ENCODE measurements around the gene PROX1. TPM values are rescaled to one million over a fixed set of nuclear protein-coding genes. Genes with fewer than 3 reads are reported as not detected.
"Not testable (repeated sequence)": the region's sequence is repeated elsewhere in the genome, so short reads cannot be mapped to it uniquely, and the experiment has no call there.

The PROX1 gene
- total and polyA plus RNA-seq, 11 donors, result 6.9 to 145 (median 64.4) TPM

DNA sequence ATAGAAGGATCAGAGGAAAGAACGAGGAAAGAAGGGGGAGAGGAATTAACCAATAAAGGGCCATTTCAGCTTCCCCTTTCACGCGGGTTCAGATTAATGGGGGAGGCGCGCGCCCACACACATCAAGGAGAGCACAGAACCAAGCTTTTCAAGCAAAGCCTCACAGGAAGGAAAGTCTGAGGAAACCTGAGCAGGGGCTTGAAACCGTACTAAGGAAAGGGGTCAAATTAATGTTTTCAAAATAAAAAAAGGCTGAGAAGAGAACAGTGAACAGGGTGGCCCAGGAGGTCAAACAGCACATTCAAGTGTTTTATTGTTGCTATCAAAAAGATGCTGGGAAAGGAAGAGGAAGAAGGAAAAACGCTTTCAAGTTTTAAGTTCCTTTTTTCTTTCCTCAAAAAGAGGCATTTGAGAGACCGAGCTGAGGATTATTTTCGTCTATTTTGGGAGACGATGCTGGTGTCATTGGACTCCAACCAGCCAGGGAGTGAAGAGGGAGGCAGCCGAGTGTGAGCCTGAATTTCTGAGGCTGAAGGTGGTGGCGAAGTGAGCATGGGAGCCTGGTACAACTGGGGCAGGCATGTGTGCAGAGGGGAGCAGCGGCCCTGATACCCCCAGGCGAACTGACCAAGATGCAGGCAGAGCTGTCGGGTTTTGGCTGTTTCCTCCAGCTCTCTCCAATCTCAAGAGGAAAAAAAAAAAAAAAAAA lies 88.4 kb downstream of the PROX1 start:
- H3K9me3 ChIP-seq, result no peaks in the 10 kb centered on the region
- H3K27ac ChIP-seq, result no peak overlapping the region
- no peaks in the 10 kb centered on the region for H3K4me1 ChIP-seq
- TF ChIP-seq POLR2A (IDR thresholded peaks at IDR 0.05), result no peak
- TF ChIP-seq, protein P1, sequence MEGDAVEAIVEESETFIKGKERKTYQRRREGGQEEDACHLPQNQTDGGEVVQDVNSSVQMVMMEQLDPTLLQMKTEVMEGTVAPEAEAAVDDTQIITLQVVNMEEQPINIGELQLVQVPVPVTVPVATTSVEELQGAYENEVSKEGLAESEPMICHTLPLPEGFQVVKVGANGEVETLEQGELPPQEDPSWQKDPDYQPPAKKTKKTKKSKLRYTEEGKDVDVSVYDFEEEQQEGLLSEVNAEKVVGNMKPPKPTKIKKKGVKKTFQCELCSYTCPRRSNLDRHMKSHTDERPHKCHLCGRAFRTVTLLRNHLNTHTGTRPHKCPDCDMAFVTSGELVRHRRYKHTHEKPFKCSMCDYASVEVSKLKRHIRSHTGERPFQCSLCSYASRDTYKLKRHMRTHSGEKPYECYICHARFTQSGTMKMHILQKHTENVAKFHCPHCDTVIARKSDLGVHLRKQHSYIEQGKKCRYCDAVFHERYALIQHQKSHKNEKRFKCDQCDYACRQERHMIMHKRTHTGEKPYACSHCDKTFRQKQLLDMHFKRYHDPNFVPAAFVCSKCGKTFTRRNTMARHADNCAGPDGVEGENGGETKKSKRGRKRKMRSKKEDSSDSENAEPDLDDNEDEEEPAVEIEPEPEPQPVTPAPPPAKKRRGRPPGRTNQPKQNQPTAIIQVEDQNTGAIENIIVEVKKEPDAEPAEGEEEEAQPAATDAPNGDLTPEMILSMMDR (IDR thresholded peaks at IDR 0.05), result no peak
- 61 to 72% (median 64%) methylated on average over 16 of the region's 16 CpGs for WGBS, 4 donors
- ATAC-seq, result no peak
- intact Hi-C loops (cut with DNase I), result no loop called here
- H3K4me3 ChIP-seq, result no peak overlapping the region
- no peaks in the 10 kb centered on the region for H3K27me3 ChIP-seq
- DNase-seq, result no peak
- H3K36me3 ChIP-seq, result no peaks in the 10 kb centered on the region

DNA sequence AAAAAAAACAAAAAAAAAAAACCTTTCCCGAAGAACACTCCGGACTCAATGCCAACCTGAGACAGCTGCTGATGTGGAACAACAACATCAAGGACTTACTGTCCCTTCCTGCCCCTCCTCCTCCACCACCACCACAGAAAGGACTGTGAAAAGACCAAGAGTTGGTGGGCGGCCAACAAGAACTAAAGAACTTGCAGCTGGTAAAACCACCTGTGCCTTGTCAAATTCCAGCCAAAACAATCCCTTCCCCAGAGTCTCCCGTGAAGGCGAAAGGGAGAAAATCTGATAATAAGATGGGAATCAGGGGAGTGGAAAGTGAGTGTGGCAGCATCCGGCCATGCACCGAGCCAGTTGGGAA lies 88.9 kb downstream of the PROX1 start:
- DNase-seq, result no peak
- H3K4me3 ChIP-seq, result no peak overlapping the region
- H3K4me1 ChIP-seq, result no peaks in the 10 kb centered on the region
- H3K36me3 ChIP-seq, result no peaks in the 10 kb centered on the region
- intact Hi-C loops (cut with DNase I), result no loop called here
- no peak for ATAC-seq
- TF ChIP-seq, protein P1 (IDR thresholded peaks at IDR 0.05), result no peak
- no peaks in the 10 kb centered on the region for H3K27me3 ChIP-seq
- WGBS, 4 donors, result 64 to 73% (median 70%) methylated on average over 7 of the region's 7 CpGs
- H3K27ac ChIP-seq, result no peak overlapping the region
- no peaks in the 10 kb centered on the region for H3K9me3 ChIP-seq

DNA sequence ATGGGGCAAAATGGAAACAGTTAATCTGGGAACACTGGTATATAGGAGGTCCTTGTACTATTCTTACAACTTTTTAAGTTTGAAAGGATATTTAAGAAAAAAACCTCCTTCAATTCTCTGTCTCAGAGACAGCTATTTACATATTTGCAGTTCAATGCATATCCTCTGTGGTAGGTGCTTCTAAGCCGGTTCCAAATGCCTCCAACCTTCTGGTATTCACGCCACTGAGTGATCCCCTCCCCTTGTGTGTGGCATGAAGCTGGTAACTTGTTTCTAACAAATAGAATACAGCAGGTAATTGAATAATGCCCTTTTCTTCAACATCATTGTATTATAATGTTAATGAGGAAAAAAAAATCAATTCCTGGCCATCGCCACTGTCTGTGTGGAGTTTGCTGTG lies 91.2 kb downstream of the PROX1 start:
- Histone ChIP-seq H3K4me1 (no peaks in the 10 kb centered on the region), H3K27ac (no peak overlapping the region), H3K9me3 (no peaks in the 10 kb centered on the region), H3K36me3 (no peaks in the 10 kb centered on the region), H3K27me3 (peaks cover 0 to 4% (median 0%) of the 10 kb centered on the region in 9 donors), H3K4me3 (no peak overlapping the region)
- intact Hi-C loops (cut with DNase I), result no loop called here
- WGBS, 4 donors, result 78 to 82% (median 79%) methylated on average over 3 of the region's 3 CpGs
- no peak for DNase-seq
- TF ChIP-seq POLR2A (IDR thresholded peaks at IDR 0.05), result no peak
- no peak for ATAC-seq

DNA sequence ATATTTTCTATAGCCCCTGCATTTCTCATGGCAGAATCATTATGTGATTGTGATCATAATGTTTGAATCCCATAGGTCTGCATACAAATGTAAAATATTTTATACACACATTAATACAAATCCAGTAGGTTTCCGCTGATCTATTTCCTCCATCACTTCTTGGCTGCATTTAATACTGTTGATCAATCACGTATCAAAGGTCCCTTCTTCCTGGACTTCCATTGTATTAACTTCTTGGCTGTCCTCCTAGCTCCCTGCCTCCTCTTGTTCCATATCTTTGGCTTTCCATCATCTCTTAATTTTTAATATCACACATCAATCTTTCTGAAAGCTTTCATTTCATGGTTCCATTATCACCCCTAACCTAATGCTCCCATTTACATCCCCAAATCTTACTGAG lies 97.6 kb downstream of the PROX1 start:
- no peak overlapping the region for H3K4me3 ChIP-seq
- H3K9me3 ChIP-seq, result peaks cover 0 to 5% (median 0%) of the 10 kb centered on the region in 12 donors
- TF ChIP-seq POLR2A (IDR thresholded peaks at IDR 0.05), result no peak
- TF ChIP-seq, protein P1 (IDR thresholded peaks at IDR 0.05), result no peak
- 79 to 86% (median 84%) methylated on average over 2 of the region's 2 CpGs for WGBS, 4 donors
- intact Hi-C loops (cut with DNase I), result no loop called here
- DNase-seq, result no peak
- H3K4me1 ChIP-seq, result no peaks in the 10 kb centered on the region
- no peaks in the 10 kb centered on the region for H3K36me3 ChIP-seq
- ATAC-seq, result no peak
- no peak overlapping the region for H3K27ac ChIP-seq
- peaks cover 0 to 4% (median 0%) of the 10 kb centered on the region in 9 donors for H3K27me3 ChIP-seq

DNA sequence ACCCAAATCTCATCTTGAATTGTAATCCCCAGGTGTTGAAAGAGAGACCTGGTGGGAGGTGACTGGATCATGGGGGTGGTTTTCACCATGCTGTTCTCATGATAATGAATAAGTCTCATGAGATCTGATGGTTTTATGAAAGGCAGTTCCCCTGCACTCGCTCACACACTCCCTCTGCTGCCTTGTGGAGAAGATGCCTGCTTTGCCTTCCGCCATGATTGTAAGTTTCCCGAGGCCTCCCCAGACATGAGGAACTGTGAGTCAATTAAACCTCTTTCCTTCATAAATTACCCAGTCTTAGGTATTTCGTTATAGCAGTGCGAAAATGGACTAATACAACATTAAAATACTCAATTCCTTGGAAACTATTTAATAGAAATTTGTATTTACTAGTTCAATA lies 99.2 kb downstream of the PROX1 start:
- peaks cover 0 to 5% (median 0%) of the 10 kb centered on the region in 12 donors for H3K9me3 ChIP-seq
- H3K27ac ChIP-seq, result no peak overlapping the region
- no peak for ATAC-seq

GRCh38 chr1:214089003-214089402 lies 101.2 kb downstream of the PROX1 start:
- H3K27ac ChIP-seq; H3K27me3 ChIP-seq; H3K36me3 ChIP-seq; DNase-seq; H3K4me1 ChIP-seq; H3K4me3 ChIP-seq; ATAC-seq; intact Hi-C loops (cut with DNase I); H3K9me3 ChIP-seq: not testable (repeated sequence)
- 64 to 88% (median 82%) methylated on average over 2 of the region's 2 CpGs for WGBS, 4 donors

More for the DNA sequence above, 99.2 kb downstream of the PROX1 start:
- no peaks in the 10 kb centered on the region for H3K36me3 ChIP-seq
- H3K4me1 ChIP-seq, result no peaks in the 10 kb centered on the region
- no peak overlapping the region for H3K4me3 ChIP-seq
- peaks cover 0 to 3% (median 0%) of the 10 kb centered on the region in 9 donors for H3K27me3 ChIP-seq
- 85 to 93% (median 86%) methylated on average over 5 of the region's 5 CpGs for WGBS, 4 donors
- DNase-seq, result no peak
- TF ChIP-seq, protein P1 (IDR thresholded peaks at IDR 0.05), result no peak
- TF ChIP-seq POLR2A (IDR thresholded peaks at IDR 0.05), result no peak
- intact Hi-C loops (cut with DNase I), result no loop called here
